Stimulated activated CD4-positive, alpha-beta T cell treated with anti-CD3 and anti-CD28 coated beads, Interleukin-15, amount 100 ng/mL, for 1 hour (primary cell): Measurements from ENCODE around the gene SNORC.

ENCODE experiments used
- DNase-seq, 2 donors: peaks; one replicate each; pipeline ENCODE4 v3.0.0-alpha.2; 2020; ENCODE audit warnings: low read depth in 1 of 2, low spot score in 1 of 2

The SNORC gene

GRCh38 chr2:232882505-232883115, 12.5 kb downstream of the SNORC start:
- DNase-seq = no peak

- no peak for DNase-seq
These were observed 13.2 kb downstream of the SNORC start for GRCh38 chr2:232883116-232883721.

- DNase-seq = no peak
These were observed 13.9 kb downstream of the SNORC start for GRCh38 chr2:232884001-232884421.

GRCh38 chr2:232884549-232885263, 14.6 kb downstream of the SNORC start:
- DNase-seq = no peak

- no peak for DNase-seq
These were observed 15.3 kb downstream of the SNORC start for GRCh38 chr2:232885264-232885961.

- no peak for DNase-seq
These were observed 16.1 kb downstream of the SNORC start for GRCh38 chr2:232886176-232886575.

- no peak for DNase-seq
These were observed 16.6 kb downstream of the SNORC start for GRCh38 chr2:232886632-232887031.

GRCh38 chr2:232887171-232887850, 17.2 kb downstream of the SNORC start:
- DNase-seq = no peak

GRCh38 chr2:232888099-232888836, 18.2 kb downstream of the SNORC start:
- no peak for DNase-seq

- DNase-seq = no peak
These were observed 18.9 kb downstream of the SNORC start for GRCh38 chr2:232888839-232889529.

- no peak for DNase-seq
These were observed 19.9 kb downstream of the SNORC start for GRCh38 chr2:232889876-232890401.

- DNase-seq = no peak
These were observed 20.5 kb downstream of the SNORC start for GRCh38 chr2:232890536-232890895.

GRCh38 chr2:232890896-232891601, 21.0 kb downstream of the SNORC start:
- no peak for DNase-seq

GRCh38 chr2:232891621-232892071, 21.6 kb downstream of the SNORC start:
- DNase-seq = no peak

- DNase-seq = no peak
These were observed 22.2 kb downstream of the SNORC start for GRCh38 chr2:232892221-232892620.

- no peak for DNase-seq
These were observed 22.8 kb downstream of the SNORC start for GRCh38 chr2:232892843-232893242.

GRCh38 chr2:232893834-232894233, 23.8 kb downstream of the SNORC start:
- DNase-seq = no peak

- DNase-seq = no peak
These were observed 24.2 kb downstream of the SNORC start for GRCh38 chr2:232894251-232894650.

- no peak for DNase-seq
These were observed 24.7 kb downstream of the SNORC start for GRCh38 chr2:232894746-232895145.
